Ureter (tissue), 1 donor: ENCODE measurements around the gene FBN2. TPM values are rescaled to one million over a fixed set of nuclear protein-coding genes. Genes with fewer than 3 reads are reported as not detected.
"Not testable (repeated sequence)": the region's sequence is repeated elsewhere in the genome, so short reads cannot be mapped to it uniquely, and the experiment has no call there.

ENCODE experiments used
- DNase-seq: peaks from one replicate; pipeline ENCODE4 v3.0.0-alpha.2; 2020; ENCODE audit warnings: low spot score
- total RNA-seq: library from RNA; stranded (reverse); gene quantifications from one replicate; pipeline ENCODE4 v1.2.4, GENCODE V29; 2023
- donor health status: DM: yes; HTN: yes; CAD: no.

Gene FBN2
- total RNA-seq, 1 donor from 2014 or later = 4.8 TPM

GRCh38 chr5:128358826-128359225, 179.2 kb downstream of the FBN2 start:
- no peak for DNase-seq

- no peak for DNase-seq
Observed at GRCh38 chr5:128357226-128357625, 180.8 kb downstream of the FBN2 start.

- no peak for DNase-seq
Observed at GRCh38 chr5:128355961-128356360, 182.1 kb downstream of the FBN2 start.

DNA sequence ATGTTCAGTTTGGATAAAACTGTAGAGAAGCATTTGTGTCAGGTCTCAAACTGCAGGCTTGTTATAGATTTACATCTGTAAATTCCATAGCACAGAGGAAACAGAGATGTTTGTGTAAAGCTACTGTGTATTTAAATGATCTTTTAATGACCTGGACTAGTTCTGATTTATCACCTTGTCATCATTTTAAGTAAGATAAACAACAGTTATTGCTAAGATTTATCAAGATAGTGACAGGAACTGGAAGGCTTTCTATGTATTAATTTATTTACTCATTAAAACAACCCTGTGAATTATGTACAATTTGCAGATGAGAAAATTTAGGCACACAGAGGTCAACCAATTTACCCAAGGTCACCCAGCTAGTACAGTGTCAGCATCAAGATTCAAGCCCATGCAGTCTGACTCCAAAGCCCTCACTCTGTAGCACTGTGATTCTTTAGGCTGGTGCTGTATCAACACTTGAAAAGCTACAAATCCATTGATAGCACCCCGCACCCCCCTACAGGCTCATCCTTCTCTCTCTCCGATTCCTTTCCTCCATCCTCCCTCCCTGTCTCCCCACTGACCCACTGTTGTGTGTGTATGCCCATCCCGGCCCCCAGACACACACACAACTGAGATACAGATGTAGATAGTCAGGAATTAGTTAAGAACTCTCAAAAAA, 184.5 kb downstream of the FBN2 start:
- DNase-seq = no peak

DNA sequence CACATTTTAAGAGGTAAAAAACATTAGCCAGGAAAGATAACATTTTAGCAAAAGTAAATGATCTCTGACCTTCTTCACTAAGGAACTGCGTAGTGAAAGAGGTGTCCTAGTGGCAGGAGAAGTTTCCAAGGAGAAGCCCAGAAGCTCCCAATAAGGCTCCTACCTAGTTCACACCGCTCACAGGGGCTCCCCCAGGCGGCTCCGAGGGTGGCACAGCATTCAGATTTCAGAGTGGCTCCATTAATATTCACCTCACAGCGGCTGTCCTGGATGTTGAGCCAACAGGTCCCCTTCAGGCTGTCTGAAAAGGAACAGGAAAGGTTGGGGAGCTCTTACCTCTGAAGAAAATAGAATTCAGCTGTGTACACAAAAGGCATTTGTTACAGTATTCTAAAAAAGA, 187.3 kb downstream of the FBN2 start:
- no peak for DNase-seq

DNA sequence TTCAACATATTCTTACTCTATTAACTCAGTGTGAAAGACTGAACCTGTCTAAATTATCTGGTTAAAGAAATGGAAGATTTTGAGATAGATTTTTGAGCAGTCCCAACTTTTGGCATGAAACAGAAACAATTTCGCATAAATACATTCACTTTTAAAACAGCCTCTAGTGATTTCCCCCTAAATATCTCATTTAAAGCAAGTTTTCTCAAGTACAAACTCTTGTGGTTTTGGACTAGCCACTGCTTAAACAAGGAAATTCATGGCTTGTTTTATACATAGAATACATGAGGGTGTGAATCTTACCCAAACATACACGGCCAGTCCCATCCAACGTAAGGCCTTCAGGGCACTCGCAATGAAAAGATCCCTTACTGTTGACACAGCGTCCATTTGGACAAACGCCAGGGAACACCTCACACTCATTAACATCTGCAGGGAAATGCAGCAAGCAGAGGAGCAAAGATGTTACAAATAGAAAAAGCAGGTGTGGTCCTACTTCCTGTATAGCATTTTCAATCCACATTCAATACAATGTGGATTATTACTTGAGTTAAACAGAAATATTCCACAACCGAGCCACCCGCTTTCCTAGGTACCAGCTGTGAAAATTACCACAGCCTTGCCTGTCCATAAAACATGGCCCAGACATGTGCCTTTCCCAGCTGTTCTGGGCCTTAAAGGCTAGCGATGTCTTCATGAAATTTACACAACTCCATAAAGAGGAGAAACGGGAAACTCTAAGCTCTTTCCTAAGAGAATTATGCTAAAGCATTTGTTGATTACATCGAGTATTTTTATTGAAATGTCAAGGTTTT, 188.8 kb downstream of the FBN2 start:
- DNase-seq = no peak

- DNase-seq = no peak
Observed at GRCh38 chr5:128346038-128346437, 192.0 kb downstream of the FBN2 start.

GRCh38 chr5:128345247-128345646, 192.8 kb downstream of the FBN2 start:
- DNase-seq = no peak

DNA sequence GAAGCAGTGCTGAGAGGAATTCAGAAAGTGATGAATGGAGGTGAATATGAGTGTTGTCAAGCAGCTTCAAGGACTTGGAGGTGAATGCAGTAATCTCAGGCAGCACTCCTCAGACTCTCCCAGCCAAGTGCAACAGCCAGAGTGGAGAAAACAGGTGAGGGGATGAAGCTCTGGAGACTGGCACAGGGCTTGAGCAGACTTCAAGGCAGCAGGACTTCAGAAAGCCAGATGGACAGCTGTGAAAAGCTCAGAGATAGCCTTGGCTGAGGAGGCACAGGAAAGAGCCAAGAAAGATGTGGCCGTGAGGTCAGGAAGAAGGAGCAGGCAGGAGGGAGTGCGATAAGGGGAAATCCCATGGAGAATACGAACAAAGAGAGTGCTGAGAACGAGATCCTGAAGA, 194.9 kb downstream of the FBN2 start:
- DNase-seq = no peak

GRCh38 chr5:128341056-128341455, 197.0 kb downstream of the FBN2 start:
- DNase-seq = no peak

- no peak for DNase-seq
Observed at GRCh38 chr5:128340648-128341047, 197.4 kb downstream of the FBN2 start.

GRCh38 chr5:128339585-128339984, 198.5 kb downstream of the FBN2 start:
- no peak for DNase-seq

GRCh38 chr5:128338649-128339048, 199.4 kb downstream of the FBN2 start:
- no peak for DNase-seq

GRCh38 chr5:128335339-128335738, 202.7 kb downstream of the FBN2 start:
- no peak for DNase-seq

GRCh38 chr5:128334010-128334716, 203.9 kb downstream of the FBN2 start:
- DNase-seq = no peak

DNA sequence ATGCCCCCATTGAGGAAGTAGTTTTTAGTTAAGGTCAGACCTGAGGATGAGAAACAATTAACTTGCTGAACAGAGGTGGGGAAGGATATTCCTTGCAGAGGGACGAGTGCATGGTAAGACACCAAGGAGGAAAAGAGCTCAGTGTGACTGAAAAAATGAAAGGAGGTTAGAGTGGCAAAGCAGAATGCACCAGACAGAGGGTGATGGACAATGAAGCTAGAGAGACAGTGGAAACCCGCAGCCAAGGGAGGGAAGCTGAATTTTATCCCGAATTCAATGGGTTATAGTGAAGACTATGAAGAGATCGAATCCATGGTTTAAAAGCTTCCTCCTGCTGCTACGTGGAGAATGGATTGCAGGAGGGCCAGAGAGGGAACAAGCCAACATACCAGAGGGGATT, 206.8 kb downstream of the FBN2 start:
- no peak for DNase-seq

- DNase-seq = no peak
Observed at GRCh38 chr5:128329386-128329939, 208.6 kb downstream of the FBN2 start.

DNA sequence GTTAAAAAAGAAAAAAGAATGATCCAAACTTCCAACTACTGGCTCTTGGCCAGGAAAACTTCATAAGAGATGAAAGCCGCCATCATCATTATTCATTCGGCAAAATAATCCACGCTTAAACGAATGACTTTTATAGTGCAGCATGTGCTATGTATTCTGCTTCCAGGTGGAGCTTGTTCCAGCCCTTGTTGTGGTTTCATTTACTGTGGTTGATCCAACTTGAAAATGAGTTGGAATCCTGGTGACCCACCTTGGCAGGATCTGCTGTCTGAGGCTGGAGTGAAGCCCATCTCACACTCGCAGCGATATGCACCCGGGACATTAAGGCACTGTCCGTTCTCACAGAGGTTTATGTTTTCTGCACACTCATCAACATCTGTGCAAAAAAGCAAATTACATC, 209.6 kb downstream of the FBN2 start:
- no peak for DNase-seq

DNA sequence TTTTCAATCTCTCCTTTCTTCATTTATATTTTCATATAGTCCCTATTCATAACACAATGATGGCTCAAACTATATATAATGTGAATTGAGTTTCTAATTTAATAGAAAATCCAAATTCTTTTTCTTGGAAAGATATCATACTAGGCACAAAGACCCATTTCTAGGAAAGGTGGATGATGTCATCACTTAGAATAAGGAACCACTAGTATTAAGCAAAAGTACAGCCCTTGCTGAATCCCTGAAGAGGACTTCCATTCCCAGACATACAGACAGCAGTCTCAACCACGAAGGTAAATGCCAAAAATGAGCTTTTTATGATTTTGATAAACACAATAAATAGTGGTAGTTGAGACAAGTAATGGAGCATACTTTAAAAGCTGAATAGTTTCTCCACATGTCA, 210.0 kb downstream of the FBN2 start:
- no peak for DNase-seq

DNA sequence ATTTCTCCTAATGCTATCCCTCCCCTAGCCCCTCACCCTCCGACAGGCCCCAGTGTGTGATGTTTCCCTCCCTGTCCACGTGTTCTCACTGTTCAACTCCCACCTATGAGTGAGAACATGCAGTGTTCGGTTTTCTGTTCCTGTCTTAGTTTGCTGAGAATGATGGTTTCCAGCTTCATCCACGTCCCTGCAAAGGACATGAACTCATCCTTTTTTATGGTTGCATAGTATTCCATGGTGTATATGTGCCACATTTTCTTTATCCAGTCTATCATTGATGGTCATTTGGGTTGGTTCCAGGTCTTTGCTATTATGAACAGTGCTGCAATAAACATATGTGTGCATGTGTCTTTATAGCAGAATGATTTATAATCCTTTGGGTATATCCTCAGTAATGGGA, 216.6 kb downstream of the FBN2 start:
- DNase-seq = not testable (repeated sequence)

GRCh38 chr5:128318691-128319090, 219.4 kb downstream of the FBN2 start:
- DNase-seq = no peak

- DNase-seq = no peak
Observed at GRCh38 chr5:128317481-128317880, 220.6 kb downstream of the FBN2 start.
